Activated CD4-positive, alpha-beta memory T cell treated with anti-CD3 and anti-CD28 coated beads for 36 hours (primary cell): Measurements from ENCODE around the gene SDE2. TPM values are rescaled to one million over a fixed set of nuclear protein-coding genes. Genes with fewer than 3 reads are reported as not detected.
A peak's percentile ranks its signal among the peaks of the same experiment; 100 is the strongest.

Experiments
- CTCF ChIA-PET: fragments of 350-600 bp; sonication (Branson Sonifier 250); formaldehyde crosslinking; loops from one replicate; lab custom pipeline; 2021; ENCODE audit warnings: antibody characterized with exemption, inconsistent platforms; lab: Charles Lee
- POLR2A ChIA-PET: fragments of 350-600 bp; sonication (Branson Sonifier 250); formaldehyde crosslinking; loops from one replicate; lab custom pipeline; 2021; ENCODE audit warnings: antibody characterized with exemption; lab: Charles Lee
- DNase-seq: peaks from one replicate; pipeline ENCODE4 v3.0.0-alpha.2; 2020
- H3K27ac Mint-ChIP-seq: one replicate; pipeline ENCODE4 v1.8.0; 2021; ENCODE audit warnings: mixed read lengths
- H3K27me3 Mint-ChIP-seq: one replicate; pipeline ENCODE4 v1.8.0; 2021; ENCODE audit warnings: mixed read lengths
- H3K36me3 Mint-ChIP-seq: one replicate; pipeline ENCODE4 v1.8.0; 2021; ENCODE audit warnings: mixed read lengths
- H3K4me1 Mint-ChIP-seq: one replicate; pipeline ENCODE4 v1.8.0; 2021; ENCODE audit warnings: low read depth, mixed read lengths
- H3K4me3 Mint-ChIP-seq: one replicate; pipeline ENCODE4 v1.8.0; 2021; ENCODE audit warnings: mild to moderate bottlenecking, mixed read lengths
- H3K9me3 Mint-ChIP-seq: one replicate; pipeline ENCODE4 v1.8.0; 2021; ENCODE audit warnings: mixed read lengths
- intact Hi-C: fragments of 100-400 bp; cut with micrococcal nuclease; formaldehyde crosslinking; loops from one replicate; pipeline ENCODE4 v1.15.1; 2023
- total RNA-seq, 2 experiments: library from RNA; stranded (reverse); gene quantifications; one replicate each; pipeline ENCODE4 v1.2.3, GENCODE V29; 2021

The SDE2 gene
- 10 to 100 TPM; 18.0 to 18.2 TPM for total RNA-seq

- Mint-ChIP-seq H3K9me3 (no peaks in the 10 kb centered on the region), H3K36me3 (peaks cover 26% of the 10 kb centered on the region), H3K4me3 (peak within 1 kb of the TSS; percentile 100), H3K4me1 (peaks cover 66% of the 10 kb centered on the region), H3K27me3 (no peaks in the 10 kb centered on the region), H3K27ac (peak within 1 kb of the TSS; percentile 96)
- DNase-seq = peak; percentile 100
- intact Hi-C loops = loop anchor here (1.0 to 5.0 kb wide), 6 partner anchors 63 to 532 kb away; partner anchors contain the start of genes ACBD3, H3-3A and PYCR2
- CTCF ChIA-PET = interaction anchor here (0.7 to 1.9 kb wide), 9 partner anchors 11 to 409 kb away, joined by 3 to 12 read pairs (median 4); partner anchors contain the start of genes H3-3A, PARP1 and SRP9
- POLR2A ChIA-PET = interaction anchor here (0.5 to 2.2 kb wide), 19 partner anchors 8 to 554 kb away, joined by 3 to 45 read pairs (median 4); partner anchors contain the start of genes H3-3A, PARP1, PYCR2 and SRP9
These were observed at the start of gene SDE2 for GRCh38 chr1:225999227-225999911. Gene SDE2 (minus strand): TSS chr1:225999343. CDS start chr1:225999312, 31 bp downstream.

GRCh38 chr1:226048886-226049285 lies 49.7 kb upstream of the SDE2 start:
- H3K27me3 Mint-ChIP-seq = no peaks in the 10 kb centered on the region
- no peaks in the 10 kb centered on the region for H3K36me3 Mint-ChIP-seq
- intact Hi-C loops = no loop called here
- no peak overlapping the region for H3K4me3 Mint-ChIP-seq
- no peak for DNase-seq
- H3K9me3 Mint-ChIP-seq = no peaks in the 10 kb centered on the region
- ChIA-PET POLR2A (no interaction called here), CTCF (no interaction called here)
- no peak overlapping the region for H3K27ac Mint-ChIP-seq
- H3K4me1 Mint-ChIP-seq = no peaks in the 10 kb centered on the region

DNA sequence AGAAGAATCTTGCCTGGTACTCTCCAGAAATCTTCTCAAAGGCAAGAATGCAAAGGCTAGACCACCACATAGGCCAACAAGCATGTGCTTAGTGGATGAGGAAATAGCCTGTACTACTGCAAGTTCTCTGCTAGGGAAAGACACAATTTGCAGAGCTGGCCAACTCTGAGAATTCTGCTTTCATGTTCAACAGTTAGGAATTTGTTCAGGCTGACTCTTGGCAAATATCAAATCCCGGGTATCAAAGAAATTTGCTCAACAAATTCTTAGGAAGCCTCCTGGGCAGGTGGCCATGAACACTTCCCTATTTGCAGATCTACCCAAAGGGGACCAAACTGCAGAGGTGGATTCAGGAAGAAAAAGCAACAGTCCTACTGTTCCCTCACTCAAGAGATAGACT lies 48.4 kb upstream of the SDE2 start:
- Mint-ChIP-seq H3K27ac (no peak overlapping the region), H3K27me3 (no peaks in the 10 kb centered on the region), H3K4me3 (no peak overlapping the region), H3K36me3 (no peaks in the 10 kb centered on the region), H3K9me3 (no peaks in the 10 kb centered on the region), H3K4me1 (no peaks in the 10 kb centered on the region)
- POLR2A ChIA-PET = no interaction called here
- DNase-seq = no peak
- CTCF ChIA-PET = no interaction called here
- intact Hi-C loops = no loop called here

- no peaks in the 10 kb centered on the region for H3K4me1 Mint-ChIP-seq
- H3K36me3 Mint-ChIP-seq = no peaks in the 10 kb centered on the region
- no peaks in the 10 kb centered on the region for H3K9me3 Mint-ChIP-seq
- no peak overlapping the region for H3K27ac Mint-ChIP-seq
- intact Hi-C loops = no loop called here
- ChIA-PET POLR2A (no interaction called here), CTCF (no interaction called here)
- no peak overlapping the region for H3K4me3 Mint-ChIP-seq
- H3K27me3 Mint-ChIP-seq = no peaks in the 10 kb centered on the region
- no peak for DNase-seq
These were observed 47.1 kb upstream of the SDE2 start for GRCh38 chr1:226046240-226046639.

GRCh38 chr1:226044514-226045101 lies 45.5 kb upstream of the SDE2 start:
- POLR2A ChIA-PET = no interaction called here
- intact Hi-C loops = no loop called here
- Mint-ChIP-seq H3K27ac (no peak overlapping the region), H3K27me3 (no peaks in the 10 kb centered on the region), H3K36me3 (no peaks in the 10 kb centered on the region), H3K4me1 (no peaks in the 10 kb centered on the region), H3K9me3 (no peaks in the 10 kb centered on the region), H3K4me3 (no peak overlapping the region)
- no peak for DNase-seq
- CTCF ChIA-PET = no interaction called here

- CTCF ChIA-PET = no interaction called here
- Mint-ChIP-seq H3K9me3 (no peaks in the 10 kb centered on the region), H3K36me3 (no peaks in the 10 kb centered on the region), H3K4me3 (no peak overlapping the region), H3K27me3 (no peaks in the 10 kb centered on the region), H3K4me1 (no peaks in the 10 kb centered on the region), H3K27ac (no peak overlapping the region)
- no peak for DNase-seq
- POLR2A ChIA-PET = no interaction called here
- intact Hi-C loops = no loop called here
These were observed 42.3 kb upstream of the SDE2 start for GRCh38 chr1:226041419-226041818.

DNA sequence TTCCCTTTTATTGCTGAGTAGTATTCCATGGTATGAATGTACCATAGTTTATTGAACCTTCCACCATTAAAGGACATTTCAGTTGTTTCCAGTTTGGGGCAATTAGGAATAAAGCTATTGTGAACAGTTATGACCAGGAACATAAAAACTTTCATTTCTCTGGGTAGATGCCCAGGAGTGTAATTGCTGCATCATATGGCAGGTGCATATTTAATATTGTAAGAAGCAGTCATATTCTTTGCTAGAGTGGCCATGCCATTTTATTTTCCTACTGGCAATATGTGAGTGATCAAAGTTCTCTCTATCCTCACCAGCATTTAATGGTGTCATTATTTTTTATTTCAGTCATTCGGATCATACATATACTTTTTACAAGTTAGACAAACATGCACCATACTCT lies 39.5 kb upstream of the SDE2 start:
- Mint-ChIP-seq H3K27me3 (no peaks in the 10 kb centered on the region), H3K4me1 (no peaks in the 10 kb centered on the region), H3K4me3 (no peak overlapping the region), H3K36me3 (no peaks in the 10 kb centered on the region), H3K27ac (no peak overlapping the region), H3K9me3 (no peaks in the 10 kb centered on the region)
- POLR2A ChIA-PET = no interaction called here
- CTCF ChIA-PET = no interaction called here
- intact Hi-C loops = no loop called here
- DNase-seq = no peak

GRCh38 chr1:226035915-226036314 lies 36.8 kb upstream of the SDE2 start:
- Mint-ChIP-seq H3K4me3 (no peak overlapping the region), H3K36me3 (no peaks in the 10 kb centered on the region), H3K4me1 (no peaks in the 10 kb centered on the region), H3K27me3 (no peaks in the 10 kb centered on the region), H3K9me3 (no peaks in the 10 kb centered on the region), H3K27ac (no peak overlapping the region)
- DNase-seq = no peak
- POLR2A ChIA-PET = no interaction called here
- intact Hi-C loops = no loop called here
- CTCF ChIA-PET = no interaction called here

- Mint-ChIP-seq H3K36me3 (no peaks in the 10 kb centered on the region), H3K27ac (no peak overlapping the region), H3K27me3 (no peaks in the 10 kb centered on the region), H3K4me3 (no peak overlapping the region), H3K9me3 (no peaks in the 10 kb centered on the region), H3K4me1 (no peaks in the 10 kb centered on the region)
- POLR2A ChIA-PET = no interaction called here
- CTCF ChIA-PET = no interaction called here
- intact Hi-C loops = no loop called here
- DNase-seq = no peak
These were observed 35.3 kb upstream of the SDE2 start for GRCh38 chr1:226034482-226034881.

- POLR2A ChIA-PET = no interaction called here
- no peaks in the 10 kb centered on the region for H3K4me1 Mint-ChIP-seq
These were observed 34.8 kb upstream of the SDE2 start for GRCh38 chr1:226033991-226034390.

DNA sequence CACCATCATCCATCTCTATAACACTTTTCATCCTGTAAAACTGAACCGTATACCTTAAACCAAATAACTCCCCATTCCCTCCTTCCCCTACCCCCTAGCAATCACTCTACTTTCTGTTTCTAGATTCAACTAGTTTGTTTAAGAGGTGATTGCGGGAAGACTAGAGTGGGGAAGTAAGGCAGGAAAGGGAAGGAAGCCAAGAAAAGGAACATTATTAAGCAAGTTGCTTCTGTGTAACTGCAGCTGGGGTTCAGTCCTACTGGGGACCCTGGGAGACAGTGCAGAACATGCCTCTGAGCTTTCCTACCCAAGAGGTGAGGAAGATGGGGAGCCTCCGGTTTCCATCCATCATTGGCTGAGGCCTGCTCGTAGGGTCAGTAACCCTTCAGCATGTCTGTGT lies 34.4 kb upstream of the SDE2 start:
- Mint-ChIP-seq H3K27ac (no peak overlapping the region), H3K9me3 (no peaks in the 10 kb centered on the region), H3K36me3 (no peaks in the 10 kb centered on the region), H3K27me3 (no peaks in the 10 kb centered on the region), H3K4me1 (no peaks in the 10 kb centered on the region), H3K4me3 (no peak overlapping the region)
- ChIA-PET CTCF (no interaction called here), POLR2A (no interaction called here)
- intact Hi-C loops = no loop called here
- DNase-seq = no peak

More at GRCh38 chr1:226033991-226034390, 34.8 kb upstream of the SDE2 start:
- DNase-seq = no peak
- H3K27me3 Mint-ChIP-seq = no peaks in the 10 kb centered on the region
- H3K4me3 Mint-ChIP-seq = no peak overlapping the region
- no peaks in the 10 kb centered on the region for H3K36me3 Mint-ChIP-seq
- intact Hi-C loops = no loop called here
- no peaks in the 10 kb centered on the region for H3K9me3 Mint-ChIP-seq
- CTCF ChIA-PET = no interaction called here
- H3K27ac Mint-ChIP-seq = no peak overlapping the region

- no peaks in the 10 kb centered on the region for H3K27me3 Mint-ChIP-seq
- no peaks in the 10 kb centered on the region for H3K9me3 Mint-ChIP-seq
- ChIA-PET POLR2A (no interaction called here), CTCF (no interaction called here)
- no peaks in the 10 kb centered on the region for H3K36me3 Mint-ChIP-seq
- no peak for DNase-seq
- H3K4me1 Mint-ChIP-seq = no peaks in the 10 kb centered on the region
- no peak overlapping the region for H3K27ac Mint-ChIP-seq
- intact Hi-C loops = no loop called here
- H3K4me3 Mint-ChIP-seq = no peak overlapping the region
These were observed 30.6 kb upstream of the SDE2 start for GRCh38 chr1:226029568-226030225.
